ENCODE data around the gene PAPOLB. TPM values are rescaled to one million over a fixed set of nuclear protein-coding genes. Genes with fewer than 3 reads are reported as not detected.

The PAPOLB gene
- total RNA-seq, 2 experiments from 2014 or later = not detected

- intact Hi-C loops (cut with micrococcal nuclease) = no loop called here
- peaks cover 20% of the 10 kb centered on the region for H3K27me3 Mint-ChIP-seq (ENCODE audit: low read depth)
- no peak overlapping the region for H3K4me3 Mint-ChIP-seq
- DNase-seq = no peak
- H3K27ac Mint-ChIP-seq = no peak overlapping the region
- H3K9me3 Mint-ChIP-seq = no peaks in the 10 kb centered on the region
- H3K4me1 Mint-ChIP-seq (ENCODE audit: low read depth) = peaks cover 4% of the 10 kb centered on the region
- CTCF ChIA-PET = no interaction called here
- H3K36me3 Mint-ChIP-seq (ENCODE audit: low read depth) = no peaks in the 10 kb centered on the region
These were observed 11.5 kb upstream of the PAPOLB start for GRCh38 chr7:4873071-4873944.

- no peak for DNase-seq
- CTCF ChIA-PET = interaction anchor here (0.6 kb wide), 1 partner anchor 11 kb away, joined by 3 read pairs; no protein-coding TSS in a partner anchor
- no peaks in the 10 kb centered on the region for H3K9me3 Mint-ChIP-seq
- H3K27me3 Mint-ChIP-seq (ENCODE audit: low read depth) = peaks cover 20% of the 10 kb centered on the region
- no peak overlapping the region for H3K4me3 Mint-ChIP-seq
- intact Hi-C loops (cut with micrococcal nuclease) = no loop called here
- H3K36me3 Mint-ChIP-seq (ENCODE audit: low read depth) = no peaks in the 10 kb centered on the region
- H3K27ac Mint-ChIP-seq = no peak overlapping the region
- H3K4me1 Mint-ChIP-seq (ENCODE audit: low read depth) = peaks cover 4% of the 10 kb centered on the region
These were observed 10.3 kb upstream of the PAPOLB start for GRCh38 chr7:4871930-4872675.

- no peak for DNase-seq
- Mint-ChIP-seq H3K27me3 (ENCODE audit: low read depth) (peaks cover 20% of the 10 kb centered on the region), H3K36me3 (ENCODE audit: low read depth) (no peaks in the 10 kb centered on the region), H3K9me3 (no peaks in the 10 kb centered on the region), H3K4me3 (no peak overlapping the region), H3K27ac (no peak overlapping the region), H3K4me1 (ENCODE audit: low read depth) (peaks cover 4% of the 10 kb centered on the region)
- CTCF ChIA-PET = interaction anchor here (0.6 kb wide), 1 partner anchor 12 kb away, joined by 3 read pairs; no protein-coding TSS in a partner anchor
- intact Hi-C loops (cut with micrococcal nuclease) = no loop called here
These were observed 9.3 kb upstream of the PAPOLB start for GRCh38 chr7:4871056-4871680.

- no peak for DNase-seq
- Mint-ChIP-seq H3K9me3 (no peaks in the 10 kb centered on the region), H3K27me3 (ENCODE audit: low read depth) (peaks cover 35% of the 10 kb centered on the region), H3K27ac (no peak overlapping the region), H3K4me3 (no peak overlapping the region), H3K36me3 (ENCODE audit: low read depth) (no peaks in the 10 kb centered on the region), H3K4me1 (ENCODE audit: low read depth) (peaks cover 4% of the 10 kb centered on the region)
- intact Hi-C loops (cut with micrococcal nuclease) = no loop called here
- CTCF ChIA-PET = no interaction called here
These were observed 6.7 kb upstream of the PAPOLB start for GRCh38 chr7:4868493-4868892.

- intact Hi-C loops (cut with micrococcal nuclease) = no loop called here
- peaks cover 4% of the 10 kb centered on the region for H3K4me1 Mint-ChIP-seq (ENCODE audit: low read depth)
- H3K36me3 Mint-ChIP-seq (ENCODE audit: low read depth) = no peaks in the 10 kb centered on the region
- DNase-seq = no peak
- no peak overlapping the region for H3K4me3 Mint-ChIP-seq
- no peaks in the 10 kb centered on the region for H3K9me3 Mint-ChIP-seq
- CTCF ChIA-PET = no interaction called here
- H3K27ac Mint-ChIP-seq = no peak overlapping the region
- H3K27me3 Mint-ChIP-seq (ENCODE audit: low read depth) = peaks cover 39% of the 10 kb centered on the region
These were observed 5.0 kb upstream of the PAPOLB start for GRCh38 chr7:4866528-4867496.

- CTCF ChIA-PET = no interaction called here
- peaks cover 49% of the 10 kb centered on the region for H3K27me3 Mint-ChIP-seq (ENCODE audit: low read depth)
- H3K4me3 Mint-ChIP-seq = no peak overlapping the region
- no peak for DNase-seq
- H3K36me3 Mint-ChIP-seq (ENCODE audit: low read depth) = no peaks in the 10 kb centered on the region
- intact Hi-C loops (cut with micrococcal nuclease) = no loop called here
- no peak overlapping the region for H3K27ac Mint-ChIP-seq
- H3K9me3 Mint-ChIP-seq = peaks cover 2% of the 10 kb centered on the region
- peaks cover 2% of the 10 kb centered on the region for H3K4me1 Mint-ChIP-seq (ENCODE audit: low read depth)
These were observed 326 bp upstream of the PAPOLB start for GRCh38 chr7:4862156-4862555.

- intact Hi-C loops (cut with micrococcal nuclease) = no loop called here
- Mint-ChIP-seq H3K27ac (no peak overlapping the region), H3K9me3 (peaks cover 2% of the 10 kb centered on the region), H3K4me3 (peak overlapping the region; percentile 7), H3K36me3 (ENCODE audit: low read depth) (no peaks in the 10 kb centered on the region), H3K27me3 (ENCODE audit: low read depth) (peaks cover 49% of the 10 kb centered on the region), H3K4me1 (ENCODE audit: low read depth) (peaks cover 2% of the 10 kb centered on the region)
- CTCF ChIA-PET = no interaction called here
- no peak for DNase-seq
These were observed 603 bp downstream of the PAPOLB start for GRCh38 chr7:4861227-4861626.

GRCh38 chr7:4857189-4857588, 4.6 kb downstream of the PAPOLB start:
- Mint-ChIP-seq H3K4me3 (no peak overlapping the region), H3K9me3 (peaks cover 2% of the 10 kb centered on the region), H3K36me3 (ENCODE audit: low read depth) (no peaks in the 10 kb centered on the region), H3K27ac (no peak overlapping the region), H3K4me1 (ENCODE audit: low read depth) (peaks cover 2% of the 10 kb centered on the region), H3K27me3 (ENCODE audit: low read depth) (peaks cover 23% of the 10 kb centered on the region)
- DNase-seq = no peak
- CTCF ChIA-PET = no interaction called here
- intact Hi-C loops (cut with micrococcal nuclease) = no loop called here

GRCh38 chr7:4856336-4857057, 5.3 kb downstream of the PAPOLB start:
- no peak overlapping the region for H3K4me3 Mint-ChIP-seq
- H3K36me3 Mint-ChIP-seq (ENCODE audit: low read depth) = no peaks in the 10 kb centered on the region
- intact Hi-C loops (cut with micrococcal nuclease) = no loop called here
- H3K4me1 Mint-ChIP-seq (ENCODE audit: low read depth) = peaks cover 5% of the 10 kb centered on the region
- peaks cover 2% of the 10 kb centered on the region for H3K9me3 Mint-ChIP-seq
- CTCF ChIA-PET = interaction anchor here (0.6 kb wide), 1 partner anchor 484 kb away, joined by 3 read pairs; no protein-coding TSS in a partner anchor
- peaks cover 21% of the 10 kb centered on the region for H3K27me3 Mint-ChIP-seq (ENCODE audit: low read depth)
- DNase-seq = no peak
- no peak overlapping the region for H3K27ac Mint-ChIP-seq

GRCh38 chr7:4854916-4855315, 6.9 kb downstream of the PAPOLB start:
- H3K27me3 Mint-ChIP-seq (ENCODE audit: low read depth) = peaks cover 8% of the 10 kb centered on the region
- H3K27ac Mint-ChIP-seq = no peak overlapping the region
- no peak for DNase-seq
- intact Hi-C loops (cut with micrococcal nuclease) = no loop called here
- H3K4me1 Mint-ChIP-seq (ENCODE audit: low read depth) = peaks cover 2% of the 10 kb centered on the region
- CTCF ChIA-PET = no interaction called here
- H3K36me3 Mint-ChIP-seq (ENCODE audit: low read depth) = no peaks in the 10 kb centered on the region
- H3K4me3 Mint-ChIP-seq = no peak overlapping the region
- H3K9me3 Mint-ChIP-seq = no peaks in the 10 kb centered on the region
